WTC11 (cell line): ENCODE results near the gene PHAF1. TPM values are rescaled to one million over a fixed set of nuclear protein-coding genes. Genes with fewer than 3 reads are reported as not detected.

Experiments used
- AR ChIP-seq: fragments of 250-450 bp; sonication (Bioruptor Pico); IDR thresholded peaks from 2 replicates; pipeline ENCODE4 v1.9.0; 2021; ENCODE audit warnings: mild to moderate bottlenecking
- ATF6 ChIP-seq: sonication (generic); formaldehyde crosslinking; IDR thresholded peaks from 2 replicates; pipeline ENCODE4 v1.8.1; 2023; ENCODE audit warnings: mild to moderate bottlenecking, missing genetic modification reagents
- ELF4 ChIP-seq: sonication (generic); formaldehyde crosslinking; IDR thresholded peaks from 2 replicates; pipeline ENCODE4 v1.8.1; 2022; ENCODE audit warnings: low read depth, mild to moderate bottlenecking, moderate library complexity, missing genetic modification reagents
- GABPB1 ChIP-seq: sonication (generic); formaldehyde crosslinking; IDR thresholded peaks from 2 replicates; pipeline ENCODE4 v1.8.1; 2023; ENCODE audit warnings: mild to moderate bottlenecking, missing genetic modification reagents
- GTF2I ChIP-seq: fragments of 250-450 bp; sonication (Bioruptor Pico); conservative IDR thresholded peaks from 2 replicates; pipeline ENCODE4 v1.4.0; 2021; ENCODE audit warnings: mild to moderate bottlenecking
- HMGA2 ChIP-seq: fragments of 250-450 bp; sonication (Bioruptor Pico); IDR thresholded peaks from 2 replicates; pipeline ENCODE4 v1.4.0; 2021; ENCODE audit warnings: mild to moderate bottlenecking, moderate library complexity
- HMGXB4 ChIP-seq: sonication (generic); formaldehyde crosslinking; IDR thresholded peaks from 2 replicates; pipeline ENCODE4 v1.8.1; 2023; ENCODE audit warnings: mild to moderate bottlenecking, moderate library complexity, missing genetic modification reagents
- IRF2 ChIP-seq: sonication (generic); formaldehyde crosslinking; IDR thresholded peaks from 2 replicates; pipeline ENCODE4 v1.8.0; 2022; ENCODE audit warnings: low read depth, missing genetic modification reagents, borderline replicate concordance
- JAZF1 ChIP-seq: fragments of 250-450 bp; sonication (Bioruptor Pico); IDR thresholded peaks from 2 replicates; pipeline ENCODE4 v1.9.0; 2021; ENCODE audit warnings: moderate library complexity, mild to moderate bottlenecking, inconsistent platforms
- KAT7 ChIP-seq: sonication (generic); formaldehyde crosslinking; IDR thresholded peaks from 2 replicates; pipeline ENCODE4 v1.8.1; 2023; ENCODE audit warnings: missing genetic modification reagents, mild to moderate bottlenecking, borderline replicate concordance
- NFATC4 ChIP-seq: fragments of 250-450 bp; sonication (Bioruptor Pico); IDR thresholded peaks from 2 replicates; pipeline ENCODE4 v1.9.0; 2021; ENCODE audit warnings: mild to moderate bottlenecking
- NR1H2 ChIP-seq: sonication (generic); formaldehyde crosslinking; IDR thresholded peaks from 2 replicates; pipeline ENCODE4 v1.9.0; 2021; ENCODE audit warnings: mild to moderate bottlenecking, moderate library complexity, missing genetic modification reagents
- RELA ChIP-seq: sonication (generic); formaldehyde crosslinking; IDR thresholded peaks from 2 replicates; pipeline ENCODE4 v1.8.1; 2022; ENCODE audit warnings: missing genetic modification reagents, mild to moderate bottlenecking, borderline replicate concordance
- SMAD3 ChIP-seq: sonication (generic); formaldehyde crosslinking; IDR thresholded peaks from 2 replicates; pipeline ENCODE4 v1.8.0; 2022; ENCODE audit warnings: missing genetic modification reagents, mild to moderate bottlenecking, borderline replicate concordance
- SP1 ChIP-seq: sonication (generic); formaldehyde crosslinking; conservative IDR thresholded peaks from 2 replicates; pipeline ENCODE4 v1.8.1; 2022; ENCODE audit warnings: missing genetic modification reagents
- USF1 ChIP-seq: sonication (generic); formaldehyde crosslinking; IDR thresholded peaks from 2 replicates; pipeline ENCODE4 v1.8.0; 2022; ENCODE audit warnings: mild to moderate bottlenecking, missing genetic modification reagents
- ZNF138 ChIP-seq: sonication (generic); formaldehyde crosslinking; conservative IDR thresholded peaks from 2 replicates; pipeline ENCODE4 v1.8.1; 2022; ENCODE audit warnings: mild to moderate bottlenecking, moderate library complexity, missing genetic modification reagents
- ZNF396 ChIP-seq: fragments of 250-450 bp; sonication (Bioruptor Pico); IDR thresholded peaks from 2 replicates; pipeline ENCODE4 v1.8.0; 2021; ENCODE audit warnings: mild to moderate bottlenecking, moderate library complexity, borderline replicate concordance
- ZNF416 ChIP-seq: fragments of 250-450 bp; sonication (Bioruptor Pico); IDR thresholded peaks from 2 replicates; pipeline ENCODE4 v1.9.0; 2021; ENCODE audit warnings: mild to moderate bottlenecking, inconsistent platforms
- total RNA-seq: library from RNA; stranded (reverse); gene quantifications from 3 replicates; pipeline ENCODE4 v1.2.3, GENCODE V29; 2021
- TF ChIP-seq, protein P1 (sequence below): sonication (generic); formaldehyde crosslinking; IDR thresholded peaks from 2 replicates; pipeline ENCODE4 v1.8.0; 2022; ENCODE audit warnings: missing genetic modification reagents
- TF ChIP-seq, protein P2 (sequence below): sonication (generic); formaldehyde crosslinking; IDR thresholded peaks from 2 replicates; pipeline ENCODE4 v1.8.0; 2022; ENCODE audit warnings: mild to moderate bottlenecking, missing genetic modification reagents

The PHAF1 gene
- total RNA-seq, 1 experiment from 2014 or later = 18.8 TPM

- TF ChIP-seq, protein P1, sequence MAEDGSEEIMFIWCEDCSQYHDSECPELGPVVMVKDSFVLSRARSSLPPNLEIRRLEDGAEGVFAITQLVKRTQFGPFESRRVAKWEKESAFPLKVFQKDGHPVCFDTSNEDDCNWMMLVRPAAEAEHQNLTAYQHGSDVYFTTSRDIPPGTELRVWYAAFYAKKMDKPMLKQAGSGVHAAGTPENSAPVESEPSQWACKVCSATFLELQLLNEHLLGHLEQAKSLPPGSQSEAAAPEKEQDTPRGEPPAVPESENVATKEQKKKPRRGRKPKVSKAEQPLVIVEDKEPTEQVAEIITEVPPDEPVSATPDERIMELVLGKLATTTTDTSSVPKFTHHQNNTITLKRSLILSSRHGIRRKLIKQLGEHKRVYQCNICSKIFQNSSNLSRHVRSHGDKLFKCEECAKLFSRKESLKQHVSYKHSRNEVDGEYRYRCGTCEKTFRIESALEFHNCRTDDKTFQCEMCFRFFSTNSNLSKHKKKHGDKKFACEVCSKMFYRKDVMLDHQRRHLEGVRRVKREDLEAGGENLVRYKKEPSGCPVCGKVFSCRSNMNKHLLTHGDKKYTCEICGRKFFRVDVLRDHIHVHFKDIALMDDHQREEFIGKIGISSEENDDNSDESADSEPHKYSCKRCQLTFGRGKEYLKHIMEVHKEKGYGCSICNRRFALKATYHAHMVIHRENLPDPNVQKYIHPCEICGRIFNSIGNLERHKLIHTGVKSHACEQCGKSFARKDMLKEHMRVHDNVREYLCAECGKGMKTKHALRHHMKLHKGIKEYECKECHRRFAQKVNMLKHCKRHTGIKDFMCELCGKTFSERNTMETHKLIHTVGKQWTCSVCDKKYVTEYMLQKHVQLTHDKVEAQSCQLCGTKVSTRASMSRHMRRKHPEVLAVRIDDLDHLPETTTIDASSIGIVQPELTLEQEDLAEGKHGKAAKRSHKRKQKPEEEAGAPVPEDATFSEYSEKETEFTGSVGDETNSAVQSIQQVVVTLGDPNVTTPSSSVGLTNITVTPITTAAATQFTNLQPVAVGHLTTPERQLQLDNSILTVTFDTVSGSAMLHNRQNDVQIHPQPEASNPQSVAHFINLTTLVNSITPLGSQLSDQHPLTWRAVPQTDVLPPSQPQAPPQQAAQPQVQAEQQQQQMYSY = 0 out of 2 replicates have a peak, but pooled peaks have one; percentile 29
- TF ChIP-seq GABPB1 (CRISPR knock-in tag) = peak; percentile 56; the same call in 1 of the 2 replicates
- peak; percentile 53; the same call in 1 of the 2 replicates for TF ChIP-seq SP1 (CRISPR knock-in tag)
- TF ChIP-seq ZNF138 (CRISPR knock-in tag) = 0 out of 2 replicates have a peak, but pooled peaks have one; percentile 45
- no peak for TF ChIP-seq ATF6 (CRISPR knock-in tag)
- TF ChIP-seq HMGXB4 (CRISPR knock-in tag) = peak; percentile 98
- no peak for TF ChIP-seq IRF2 (CRISPR knock-in tag)
- no peak for TF ChIP-seq NR1H2
- no peak for TF ChIP-seq GTF2I (CRISPR knock-in tag)
- TF ChIP-seq NFATC4 (CRISPR knock-in tag) = no peak
- no peak for TF ChIP-seq RELA (CRISPR knock-in tag)
- TF ChIP-seq ZNF416 (CRISPR knock-in tag) = no peak
- TF ChIP-seq ELF4 (CRISPR knock-in tag) = no peak
- TF ChIP-seq, protein P2, sequence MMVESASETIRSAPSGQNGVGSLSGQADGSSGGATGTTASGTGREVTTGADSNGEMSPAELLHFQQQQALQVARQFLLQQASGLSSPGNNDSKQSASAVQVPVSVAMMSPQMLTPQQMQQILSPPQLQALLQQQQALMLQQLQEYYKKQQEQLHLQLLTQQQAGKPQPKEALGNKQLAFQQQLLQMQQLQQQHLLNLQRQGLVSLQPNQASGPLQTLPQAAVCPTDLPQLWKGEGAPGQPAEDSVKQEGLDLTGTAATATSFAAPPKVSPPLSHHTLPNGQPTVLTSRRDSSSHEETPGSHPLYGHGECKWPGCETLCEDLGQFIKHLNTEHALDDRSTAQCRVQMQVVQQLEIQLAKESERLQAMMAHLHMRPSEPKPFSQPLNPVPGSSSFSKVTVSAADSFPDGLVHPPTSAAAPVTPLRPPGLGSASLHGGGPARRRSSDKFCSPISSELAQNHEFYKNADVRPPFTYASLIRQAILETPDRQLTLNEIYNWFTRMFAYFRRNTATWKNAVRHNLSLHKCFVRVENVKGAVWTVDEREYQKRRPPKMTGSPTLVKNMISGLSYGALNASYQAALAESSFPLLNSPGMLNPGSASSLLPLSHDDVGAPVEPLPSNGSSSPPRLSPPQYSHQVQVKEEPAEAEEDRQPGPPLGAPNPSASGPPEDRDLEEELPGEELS = 0 out of 2 replicates have a peak, but pooled peaks have one; percentile 54
- no peak for TF ChIP-seq HMGA2 (CRISPR knock-in tag)
- no peak for TF ChIP-seq USF1 (CRISPR knock-in tag)
- TF ChIP-seq KAT7 (CRISPR knock-in tag) = peak; percentile 62; the same call in 1 of the 2 replicates
- TF ChIP-seq ZNF396 (CRISPR knock-in tag) = no peak
- no peak for TF ChIP-seq JAZF1 (CRISPR knock-in tag)
- TF ChIP-seq AR (CRISPR knock-in tag) = no peak
- no peak for TF ChIP-seq SMAD3 (CRISPR knock-in tag)
These were observed 45.8 kb downstream of the PHAF1 start (continued) for GRCh38 chr16:67155295-67156142.
